GM12874 (cell line): ENCODE data around the gene ZNF677.
A peak's percentile ranks its signal among the peaks of the same experiment; 100 is the strongest.
"Not testable (repeated sequence)": the region's sequence is repeated elsewhere in the genome, so short reads cannot be mapped to it uniquely, and the experiment has no call there.

Experiments used
- CTCF ChIP-seq: IDR thresholded peaks from 2 replicates; pipeline ENCODE4 v1.5.1; 2011; ENCODE audit warnings: low read depth, mild to moderate bottlenecking, control low read depth, low read length, moderate library complexity; ENCODE audit not compliant: insufficient read depth

The ZNF677 gene

GRCh38 chr19:53257715-53258342 lies 3.2 kb upstream of the ZNF677 start, which contains the start of gene VN1R2:
Gene VN1R2 (plus strand): TSS chr19:53258292. CDS start chr19:53258376, 84 bp downstream.
- TF ChIP-seq CTCF, result not testable (repeated sequence)

GRCh38 chr19:53246498-53246897 lies 8.2 kb downstream of the ZNF677 start:
- TF ChIP-seq CTCF, result no peak

- no peak for TF ChIP-seq CTCF
Measured at GRCh38 chr19:53237114-53237777, 17.4 kb downstream of the ZNF677 start.

GRCh38 chr19:53224606-53225005 lies 30.1 kb downstream of the ZNF677 start:
- no peak for TF ChIP-seq CTCF

GRCh38 chr19:53212703-53213320 lies 41.9 kb downstream of the ZNF677 start:
- no peak for TF ChIP-seq CTCF

GRCh38 chr19:53196777-53197396 lies 57.8 kb downstream of the ZNF677 start:
- no peak for TF ChIP-seq CTCF

- TF ChIP-seq CTCF, result peak; percentile 78
Measured at GRCh38 chr19:53195265-53195903, 59.3 kb downstream of the ZNF677 start.
